Measurements from ENCODE around the gene ROR2. TPM values are rescaled to one million over a fixed set of nuclear protein-coding genes. Genes with fewer than 3 reads are reported as not detected.

Gene ROR2
- total and polyA plus RNA-seq, 2 of the 13 experiments (the other 11 are each of a cell fraction or from before 2014, with no cell fraction given): not detected

DNA sequence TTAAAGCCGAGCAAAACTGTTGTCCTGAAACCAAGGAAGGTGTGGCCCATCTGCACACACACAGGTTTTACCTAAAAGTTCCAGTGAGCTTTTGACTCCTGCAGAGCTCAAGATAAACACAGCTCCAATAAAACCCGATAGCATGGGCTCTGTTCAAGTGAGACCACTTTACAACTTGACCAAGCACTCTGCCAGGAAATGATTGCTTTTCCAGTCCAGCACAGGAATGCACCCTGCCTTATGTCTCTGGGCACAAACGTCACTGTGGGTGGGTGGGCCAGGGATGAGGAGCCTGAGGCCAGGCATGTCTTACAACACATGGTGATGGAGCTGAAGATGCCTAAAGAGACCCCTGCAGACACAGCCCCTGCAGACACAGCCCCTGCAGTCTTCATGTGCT, 115.3 kb downstream of the ROR2 start (continued):
- no peak for TF ChIP-seq AKNA (CRISPR knock-in tag; IDR thresholded peaks at IDR 0.05; ENCODE audit: borderline replicate concordance)
- TF ChIP-seq KLF16 (CRISPR knock-in tag; IDR thresholded peaks at IDR 0.05): no peak
- TF ChIP-seq, protein P1, sequence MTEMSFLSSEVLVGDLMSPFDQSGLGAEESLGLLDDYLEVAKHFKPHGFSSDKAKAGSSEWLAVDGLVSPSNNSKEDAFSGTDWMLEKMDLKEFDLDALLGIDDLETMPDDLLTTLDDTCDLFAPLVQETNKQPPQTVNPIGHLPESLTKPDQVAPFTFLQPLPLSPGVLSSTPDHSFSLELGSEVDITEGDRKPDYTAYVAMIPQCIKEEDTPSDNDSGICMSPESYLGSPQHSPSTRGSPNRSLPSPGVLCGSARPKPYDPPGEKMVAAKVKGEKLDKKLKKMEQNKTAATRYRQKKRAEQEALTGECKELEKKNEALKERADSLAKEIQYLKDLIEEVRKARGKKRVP (CRISPR knock-in tag; IDR thresholded peaks at IDR 0.05): no peak
- no peak for TF ChIP-seq ZNF136 (CRISPR knock-in tag; IDR thresholded peaks at IDR 0.05; ENCODE audit: low read depth)
- no peak for TF ChIP-seq ZNF629 (CRISPR knock-in tag; conservative IDR thresholded peaks at IDR 0.05)
- no peak for TF ChIP-seq ZNF879 (CRISPR knock-in tag; IDR thresholded peaks at IDR 0.05)
- no peak for TF ChIP-seq RBM22 (optimal IDR thresholded peaks at IDR 0.05; ENCODE audit: low read length)
- TF ChIP-seq POLR2G (IDR thresholded peaks at IDR 0.05; ENCODE audit: low read depth, low read length): no peak
- no peak for TF ChIP-seq ZMYM2 (CRISPR knock-in tag; IDR thresholded peaks at IDR 0.05)
- TF ChIP-seq ZNF780A (CRISPR knock-in tag; IDR thresholded peaks at IDR 0.05): no peak
- no peak for TF ChIP-seq KLF6 (CRISPR knock-in tag; IDR thresholded peaks at IDR 0.05)
- no peak for TF ChIP-seq RBFOX2 (IDR thresholded peaks at IDR 0.05; ENCODE audit: low read depth, low read length)
- no peak for TF ChIP-seq PAF1 (CRISPR knock-in tag; IDR thresholded peaks at IDR 0.05)
- no peak for TF ChIP-seq TBP (CRISPR knock-in tag; IDR thresholded peaks at IDR 0.05)
